H9 (cell line): Measurements from ENCODE around the gene NACAD. TPM values are rescaled to one million over a fixed set of nuclear protein-coding genes. Genes with fewer than 3 reads are reported as not detected.

Experiments
- DNase-seq: peaks from one replicate; pipeline ENCODE4 v3.0.0-alpha.2; 2017
- H2AFZ ChIP-seq: one replicate; pipeline ENCODE4 v1.6.1; 2013; ENCODE audit warnings: mild to moderate bottlenecking, low read length, control low read depth, moderate library complexity
- H2AK5ac ChIP-seq: 2 replicates; pipeline ENCODE4 v1.6.1; 2013; ENCODE audit warnings: low read length, control low read depth, mixed read lengths; ENCODE audit not compliant: insufficient read length
- H2BK120ac ChIP-seq: one replicate; pipeline ENCODE4 v1.6.1; 2013; ENCODE audit warnings: low read depth, mild to moderate bottlenecking, low read length, control low read depth, inconsistent platforms; ENCODE audit not compliant: poor library complexity, severe bottlenecking
- H2BK12ac ChIP-seq: 2 replicates; pipeline ENCODE4 v1.6.1; 2013; ENCODE audit warnings: low read length, control low read depth, mixed read lengths, low read depth; ENCODE audit not compliant: insufficient read length
- H2BK15ac ChIP-seq: 2 replicates; pipeline ENCODE4 v1.6.1; 2013; ENCODE audit warnings: low read depth, low read length, control low read depth
- H2BK20ac ChIP-seq: one replicate; pipeline ENCODE4 v1.6.1; 2013; ENCODE audit warnings: low read depth, mild to moderate bottlenecking, low read length, control low read depth, inconsistent platforms; ENCODE audit not compliant: poor library complexity, severe bottlenecking
- H2BK5ac ChIP-seq: 2 replicates; pipeline ENCODE4 v1.6.1; 2013; ENCODE audit warnings: low read length, control low read depth, mixed read lengths; ENCODE audit not compliant: insufficient read length
- H3K14ac ChIP-seq: 2 replicates; pipeline ENCODE4 v1.6.1; 2013; ENCODE audit warnings: low read length, control low read depth; ENCODE audit not compliant: insufficient read depth
- H3K18ac ChIP-seq: 2 replicates; pipeline ENCODE4 v1.6.1; 2013; ENCODE audit warnings: low read depth, mild to moderate bottlenecking, mixed read lengths, low read length, control low read depth; ENCODE audit not compliant: insufficient read length
- H3K23ac ChIP-seq: 2 replicates; pipeline ENCODE4 v1.6.1; 2013; ENCODE audit warnings: low read length, control low read depth, mixed read lengths, low read depth; ENCODE audit not compliant: insufficient read length
- H3K23me2 ChIP-seq: 2 replicates; pipeline ENCODE4 v1.6.1; 2013; ENCODE audit warnings: low read depth, mild to moderate bottlenecking, mixed read lengths, low read length, control low read depth; ENCODE audit not compliant: insufficient read length, poor library complexity, severe bottlenecking
- H3K27ac ChIP-seq: 2 replicates; pipeline ENCODE4 v1.5.1; 2013; ENCODE audit warnings: low read length, control low read depth, mixed read lengths, low read depth; ENCODE audit not compliant: insufficient read length
- H3K27me3 ChIP-seq: 2 replicates; pipeline ENCODE4 v1.6.1; 2013; ENCODE audit warnings: low read length, control low read depth, inconsistent platforms; ENCODE audit not compliant: insufficient read depth
- H3K4ac ChIP-seq: 2 replicates; pipeline ENCODE4 v1.6.1; 2013; ENCODE audit warnings: low read depth, mild to moderate bottlenecking, control low read depth, inconsistent platforms, low read length, moderate library complexity
- H3K4me1 ChIP-seq: 2 replicates; pipeline ENCODE4 v1.6.1; 2013; ENCODE audit warnings: low read length, control low read depth, inconsistent platforms; ENCODE audit not compliant: insufficient read depth
- H3K4me2 ChIP-seq: 2 replicates; pipeline ENCODE4 v1.6.1; 2013; ENCODE audit warnings: low read length, control low read depth, mixed read lengths; ENCODE audit not compliant: insufficient read length, insufficient read depth
- H3K56ac ChIP-seq: 2 replicates; pipeline ENCODE4 v1.6.1; 2013; ENCODE audit warnings: low read depth, mild to moderate bottlenecking, mixed read lengths, low read length, control low read depth; ENCODE audit not compliant: insufficient read length
- H3K79me1 ChIP-seq: 2 replicates; pipeline ENCODE4 v1.6.1; 2013; ENCODE audit warnings: low read depth, mild to moderate bottlenecking, moderate library complexity, low read length, control low read depth, inconsistent platforms; ENCODE audit not compliant: insufficient read depth, poor library complexity, severe bottlenecking
- H3K79me2 ChIP-seq: 2 replicates; pipeline ENCODE4 v1.6.1; 2013; ENCODE audit warnings: low read length, control low read depth, inconsistent platforms; ENCODE audit not compliant: insufficient read depth
- H3K9ac ChIP-seq: 2 replicates; pipeline ENCODE4 v1.6.1; 2013; ENCODE audit warnings: low read length, control low read depth, mixed read lengths; ENCODE audit not compliant: insufficient read length; ENCODE audit errors: extremely low read depth
- H3K9me3 ChIP-seq: one replicate; pipeline ENCODE4 v1.6.1; 2013; ENCODE audit warnings: low read depth, low read length, inconsistent platforms; ENCODE audit not compliant: control insufficient read depth
- H3T11ph ChIP-seq: one replicate; pipeline ENCODE4 v1.6.1; 2013; ENCODE audit warnings: mild to moderate bottlenecking, low read length, control low read depth, inconsistent platforms
- H4K20me1 ChIP-seq: one replicate; pipeline ENCODE4 v1.6.1; 2013; ENCODE audit not compliant: control insufficient read depth, insufficient read length, insufficient read depth
- H4K5ac ChIP-seq: 2 replicates; pipeline ENCODE4 v1.6.1; 2013; ENCODE audit warnings: low read depth, mild to moderate bottlenecking, mixed read lengths, low read length, control low read depth; ENCODE audit not compliant: insufficient read length
- H4K8ac ChIP-seq: replicated peaks from 2 replicates; pipeline ENCODE4 v1.6.1; 2013; ENCODE audit warnings: low read length, control low read depth, mixed read lengths, low read depth; ENCODE audit not compliant: insufficient read length
- H4K91ac ChIP-seq: 2 replicates; pipeline ENCODE4 v1.6.1; 2013; ENCODE audit warnings: low read depth, mild to moderate bottlenecking, moderate library complexity, mixed read lengths, low read length, control low read depth; ENCODE audit not compliant: insufficient read length
- H3K27ac Mint-ChIP-seq, 3 experiments: 2 replicates in 2 of 3; 3 replicates in 1 of 3; pipeline ENCODE4 v1.8.0; 2020 to 2021; ENCODE audit warnings: mixed read lengths in 3 of 3, mild to moderate bottlenecking in 1 of 3, moderate library complexity in 1 of 3
- H3K27me3 Mint-ChIP-seq: 2 replicates; pipeline ENCODE4 v1.8.0; 2021; ENCODE audit warnings: low read depth, mild to moderate bottlenecking, moderate library complexity, mixed read lengths
- H3K36me3 Mint-ChIP-seq, 3 experiments: 2 replicates in 2 of 3; 3 replicates in 1 of 3; pipeline ENCODE4 v1.8.0; 2020 to 2021; ENCODE audit warnings: low read depth in 3 of 3, mixed read lengths in 3 of 3; ENCODE audit not compliant: insufficient read depth in 1 of 3
- H3K4me1 Mint-ChIP-seq, 2 experiments: 2 replicates each; pipeline ENCODE4 v1.8.0; 2020; ENCODE audit warnings: mixed read lengths in 2 of 2
- H3K4me3 Mint-ChIP-seq, 2 experiments: 2 replicates in 1 of 2; 3 replicates in 1 of 2; pipeline ENCODE4 v1.8.0; 2020 to 2021; ENCODE audit warnings: mild to moderate bottlenecking in 2 of 2, mixed read lengths in 2 of 2, moderate library complexity in 1 of 2
- H3K9me3 Mint-ChIP-seq, 2 experiments: 2 replicates in 1 of 2; 3 replicates in 1 of 2; pipeline ENCODE4 v1.8.0; 2020; ENCODE audit warnings: mild to moderate bottlenecking in 2 of 2, mixed read lengths in 2 of 2, moderate library complexity in 1 of 2
- CTCF ChIP-seq: fragments of 200-600 bp; sonication (generic); conservative IDR thresholded peaks from 3 replicates; pipeline ENCODE4 v1.8.0; 2021; ENCODE audit warnings: antibody characterized with exemption, mild to moderate bottlenecking
- WGBS: extraction: QIAGEN DNeasy Blood & Tissue Kit; methylation state at CpG from one replicate; pipeline ENCODE4 v1.1.7; 2013; ENCODE audit warnings: missing lambda C conversion rate, low lambda C conversion rate, mixed read lengths; ENCODE audit not compliant: insufficient read length; ENCODE audit errors: extremely low coverage; 5-methylcytosine and 5-hydroxymethylcytosine counted together
- total RNA-seq: library from RNA; stranded (reverse); gene quantifications from 2 replicates; pipeline ENCODE4 v1.2.1, GENCODE V29; 2021

Gene NACAD
- total RNA-seq, 1 experiment from 2014 or later = 8.0 TPM

DNA sequence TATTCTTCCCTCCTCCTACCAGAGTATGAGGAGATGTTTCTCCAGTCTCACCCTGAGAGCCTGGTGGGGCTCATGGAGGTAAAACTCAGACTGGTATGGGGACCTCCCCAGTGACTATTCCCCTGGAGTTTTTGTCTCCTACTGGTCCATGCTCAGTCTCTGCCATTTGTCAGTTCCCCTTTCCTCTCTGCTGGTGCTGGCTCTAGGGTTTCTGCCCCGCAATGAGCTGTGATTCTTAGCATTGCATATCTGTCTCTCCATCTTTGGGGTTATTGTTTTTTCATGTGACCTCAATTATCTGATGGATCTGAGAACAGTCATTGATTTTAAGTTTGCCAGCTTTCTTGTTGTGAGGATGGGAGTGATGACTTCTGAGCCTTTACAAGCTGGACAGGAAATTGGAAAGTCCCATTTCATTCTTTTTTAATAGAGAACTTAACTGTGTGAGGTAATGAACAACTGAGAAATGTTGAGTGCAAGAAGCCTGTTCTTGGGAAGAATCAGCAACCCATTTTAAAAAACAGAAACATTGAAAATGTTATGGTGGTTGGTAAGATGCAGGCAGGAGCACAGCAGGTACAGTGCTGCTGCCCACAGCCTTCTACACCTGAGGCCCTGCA is 26.9 kb downstream of the NACAD start:
- no peak for TF ChIP-seq CTCF
- Mint-ChIP-seq H3K27me3 (no peaks in the 10 kb centered on the region), H3K4me3 (no peak overlapping the region; a peak in 1 of 5 replicates)

More for the DNA sequence above, 26.9 kb downstream of the NACAD start:
- no peak overlapping the region for H2BK120ac ChIP-seq
- H4K91ac ChIP-seq = no peak overlapping the region
- no peak overlapping the region for H2BK5ac ChIP-seq
- Mint-ChIP-seq H3K9me3 (no peaks in the 10 kb centered on the region), H3K27ac (no peak overlapping the region), H3K4me1 (no peaks in the 10 kb centered on the region), H3K36me3 (peaks cover 0 to 24% (median 13%) of the 10 kb centered on the region in 3 experiments; a peak in 6 of 7 replicates)
- no peak overlapping the region for H2BK20ac ChIP-seq
- H3K4me2 ChIP-seq = no peak overlapping the region
- no peak for DNase-seq
- H2BK15ac ChIP-seq = no peak overlapping the region
- H3K23ac ChIP-seq = no peak overlapping the region
- no peak overlapping the region for H4K8ac ChIP-seq
- no peak overlapping the region for H3K27ac ChIP-seq
- H3K4ac ChIP-seq = no peak overlapping the region
- no peaks in the 10 kb centered on the region for H4K20me1 ChIP-seq
- H2BK12ac ChIP-seq = no peak overlapping the region
- H3K14ac ChIP-seq = no peak overlapping the region
- H3K18ac ChIP-seq = no peak overlapping the region
- H3K56ac ChIP-seq = no peak overlapping the region
- H2AFZ ChIP-seq = no peak overlapping the region
- H4K5ac ChIP-seq = no peak overlapping the region
- no peak overlapping the region for H2AK5ac ChIP-seq
- no peaks in the 10 kb centered on the region for H3K27me3 ChIP-seq
- no peak overlapping the region for H3T11ph ChIP-seq
- no CpG with 5 or more reads among the region's 1 CpG for WGBS
- no peaks in the 10 kb centered on the region for H3K9me3 ChIP-seq
- H3K79me1 ChIP-seq = no peaks in the 10 kb centered on the region
- H3K23me2 ChIP-seq = no peaks in the 10 kb centered on the region
- no peaks in the 10 kb centered on the region for H3K4me1 ChIP-seq
- H3K9ac ChIP-seq = no peak overlapping the region
- H3K79me2 ChIP-seq = peaks cover 1% of the 10 kb centered on the region; the same call in 1 of the 2 replicates
